Coronary artery (tissue), 2 donors: ENCODE measurements around the gene LENG8.

Experiments
- DNase-seq: peaks from one replicate; pipeline ENCODE4 v3.0.0-alpha.2; 2017; ENCODE audit warnings: low spot score
- H3K27ac ChIP-seq, 2 donors: fragments of 200-600 bp; sonication (generic); one replicate each; pipeline ENCODE4 v1.5.1; 2016 to 2019
- H3K4me3 ChIP-seq: fragments of 200-600 bp; sonication (generic); 2 replicates; pipeline ENCODE4 v1.5.1; 2016; ENCODE audit warnings: mild to moderate bottlenecking, moderate library complexity
- CTCF ChIP-seq: fragments of 200-600 bp; sonication (generic); IDR thresholded peaks from one replicate; pipeline ENCODE4 v1.5.1; 2019; ENCODE audit warnings: antibody characterized with exemption

The LENG8 gene

GRCh38 chr19:54434112-54434872 lies 14.7 kb upstream of the LENG8 start:
- no peak for TF ChIP-seq CTCF
- H3K27ac ChIP-seq, result no peak overlapping the region
- DNase-seq, result no peak
- no peak overlapping the region for H3K4me3 ChIP-seq

DNA sequence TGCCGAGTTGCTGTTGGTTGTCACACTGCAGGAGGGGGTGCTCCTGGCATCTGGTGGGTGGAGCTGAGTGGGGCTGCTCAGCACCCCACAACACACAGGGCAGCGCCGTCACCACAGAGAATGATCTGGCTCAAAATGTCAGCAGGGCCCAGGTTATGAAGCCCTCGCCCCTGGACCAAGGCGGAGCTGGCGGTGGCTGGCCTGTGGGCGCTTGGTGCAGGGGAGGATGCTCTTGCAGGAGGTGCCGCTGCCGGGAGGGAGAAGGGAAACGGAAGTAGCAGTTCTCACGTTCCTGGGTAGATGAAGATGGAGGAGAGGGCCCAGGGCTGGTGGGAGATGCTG lies 14.2 kb upstream of the LENG8 start:
- DNase-seq, result peak; percentile 74
- no peak for TF ChIP-seq CTCF
- H3K27ac ChIP-seq, result no peak overlapping the region
- H3K4me3 ChIP-seq, result no peak overlapping the region

GRCh38 chr19:54435551-54436016 lies 13.4 kb upstream of the LENG8 start:
- Histone ChIP-seq H3K27ac (no peak overlapping the region), H3K4me3 (no peak overlapping the region)
- DNase-seq, result peak; percentile 70
- no peak for TF ChIP-seq CTCF

DNA sequence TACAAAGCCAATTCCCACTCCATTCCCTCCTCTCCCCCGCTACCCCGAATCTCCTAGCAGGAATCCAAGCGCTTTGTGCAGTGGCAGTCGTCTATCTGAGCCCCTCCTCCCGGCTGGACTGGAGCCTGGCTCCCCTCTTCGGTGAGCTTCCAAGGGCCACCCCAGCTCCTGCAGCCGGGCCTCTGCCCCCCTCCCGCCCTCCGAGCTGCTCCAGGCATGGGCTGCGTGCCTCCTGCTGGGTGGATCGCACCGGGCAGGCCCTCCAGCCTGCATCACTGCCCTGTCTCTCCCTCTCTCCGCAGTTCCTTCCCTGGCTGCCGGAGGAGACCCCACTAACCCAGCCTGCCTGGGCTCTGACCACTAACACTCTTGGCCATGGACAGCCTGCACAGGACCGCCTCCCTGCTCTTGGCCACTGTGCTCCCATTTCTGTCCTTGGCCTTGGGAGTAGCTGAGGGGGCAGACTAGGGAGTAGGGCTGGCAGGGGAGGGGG lies 12.9 kb upstream of the LENG8 start:
- DNase-seq, result peak; percentile 62
- no peak for TF ChIP-seq CTCF
- Histone ChIP-seq H3K4me3 (no peak overlapping the region), H3K27ac (peak overlapping the region in 1 of 2 donors; percentile 22)

DNA sequence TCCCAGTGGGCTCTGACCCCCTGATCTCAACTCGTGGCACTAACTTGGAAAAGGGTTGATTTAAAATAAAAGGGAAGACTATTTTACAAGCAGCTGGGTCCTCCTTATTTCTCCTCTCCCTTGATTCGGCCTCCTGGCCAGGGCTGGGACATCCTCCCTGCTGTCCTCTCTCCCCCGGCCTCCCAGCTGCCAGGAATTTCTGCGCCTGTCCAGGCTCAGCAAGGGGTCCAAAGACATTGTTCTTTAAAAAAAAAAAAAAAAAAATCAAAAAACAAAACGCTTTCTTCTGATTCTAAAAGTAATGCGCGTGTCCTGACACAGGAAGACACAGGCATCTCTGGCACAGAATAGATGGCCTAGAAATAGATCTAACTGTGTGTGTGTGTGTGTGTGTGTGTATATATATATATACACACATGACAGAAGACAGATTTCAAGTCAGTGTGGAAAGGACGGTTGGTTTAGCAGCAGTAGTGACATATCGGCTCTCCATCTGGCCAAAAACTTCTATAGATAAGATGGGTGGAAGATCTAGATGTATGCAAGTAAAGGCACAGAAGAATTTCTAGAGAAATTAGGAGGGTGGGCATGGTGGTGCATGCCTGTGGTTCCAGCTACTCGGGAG lies 12.3 kb upstream of the LENG8 start:
- no peak for DNase-seq
- Histone ChIP-seq H3K27ac (peak overlapping the region in 1 of 2 donors; percentile 22), H3K4me3 (no peak overlapping the region)
- no peak for TF ChIP-seq CTCF

DNA sequence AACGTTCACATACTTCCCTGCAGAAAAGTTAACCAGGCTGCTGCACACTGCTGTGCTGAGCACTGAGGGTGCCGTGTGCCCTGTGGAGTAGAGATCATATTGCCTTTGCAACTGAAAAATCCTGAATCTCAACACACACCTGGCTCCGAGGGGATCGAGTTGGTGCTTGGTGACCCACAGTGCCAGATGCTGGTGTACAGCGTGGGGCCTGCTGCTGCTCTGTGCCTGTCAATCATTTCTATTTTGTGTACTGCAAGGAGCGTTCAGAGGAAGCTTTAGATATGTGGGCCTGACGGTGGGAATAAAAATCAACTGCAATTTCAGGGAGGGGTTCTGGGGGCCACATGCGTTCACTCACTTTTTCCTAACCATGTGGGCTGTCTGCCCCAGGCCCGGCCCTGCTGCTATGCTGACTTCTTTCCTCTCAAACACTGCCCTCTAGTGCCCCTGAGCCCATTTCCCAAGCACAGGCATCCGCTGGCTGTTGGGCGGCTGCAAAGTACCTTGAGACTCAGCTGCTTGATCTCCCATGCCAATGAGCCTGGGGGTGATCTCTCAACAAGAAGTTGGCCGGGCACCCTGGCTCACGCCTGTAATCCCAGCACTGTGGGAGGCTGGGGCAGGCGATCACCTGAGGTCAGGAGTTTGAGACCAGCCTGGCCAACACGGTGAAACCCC lies 9.7 kb upstream of the LENG8 start:
- Histone ChIP-seq H3K4me3 (no peak overlapping the region), H3K27ac (no peak overlapping the region)
- no peak for TF ChIP-seq CTCF
- no peak for DNase-seq
